ENCODE results near the gene HPS4. TPM values are rescaled to one million over a fixed set of nuclear protein-coding genes. Genes with fewer than 3 reads are reported as not detected.

Gene HPS4
- total RNA-seq, 1 experiment from 2014 or later = 40.7 TPM

GRCh38 chr22:26447584-26448329 is 35.8 kb downstream of the HPS4 start:
- no peak overlapping the region for H3K4me3 Mint-ChIP-seq (ENCODE audit: low read depth, unreplicated experiment)
- no peaks in the 10 kb centered on the region for H3K27me3 Mint-ChIP-seq (ENCODE audit: unreplicated experiment)
- CTCF ChIA-PET = interaction anchor here (0.9 kb wide), 1 partner anchor 83 kb away, joined by 3 read pairs; no protein-coding TSS in a partner anchor
- no peak for TF ChIP-seq CTCF (IDR thresholded peaks at IDR 0.05; ENCODE audit: unreplicated experiment)
- intact Hi-C loops (cut with micrococcal nuclease; ENCODE audit: unreplicated experiment) = no loop called here
- no peaks in the 10 kb centered on the region for H3K9me3 Mint-ChIP-seq (ENCODE audit: low read depth, unreplicated experiment)
- H3K27ac Mint-ChIP-seq (ENCODE audit: unreplicated experiment) = no peak overlapping the region
- no TSS peak for BruUV-seq (replicated peaks)
- H3K36me3 Mint-ChIP-seq (ENCODE audit: insufficient read depth, unreplicated experiment) = peaks cover 9% of the 10 kb centered on the region
- no peak for DNase-seq
- no peaks in the 10 kb centered on the region for H3K4me1 Mint-ChIP-seq (ENCODE audit: low read depth, unreplicated experiment)

GRCh38 chr22:26446808-26447515 is 36.6 kb downstream of the HPS4 start:
- TF ChIP-seq CTCF (IDR thresholded peaks at IDR 0.05; ENCODE audit: unreplicated experiment) = no peak
- Mint-ChIP-seq H3K27ac (ENCODE audit: unreplicated experiment) (no peak overlapping the region), H3K27me3 (ENCODE audit: unreplicated experiment) (no peaks in the 10 kb centered on the region), H3K9me3 (ENCODE audit: low read depth, unreplicated experiment) (no peaks in the 10 kb centered on the region), H3K4me3 (ENCODE audit: low read depth, unreplicated experiment) (no peak overlapping the region), H3K4me1 (ENCODE audit: low read depth, unreplicated experiment) (no peaks in the 10 kb centered on the region), H3K36me3 (ENCODE audit: insufficient read depth, unreplicated experiment) (peaks cover 5% of the 10 kb centered on the region)
- intact Hi-C loops (cut with micrococcal nuclease; ENCODE audit: unreplicated experiment) = no loop called here
- CTCF ChIA-PET = no interaction called here
- BruUV-seq (replicated peaks) = no TSS peak
- DNase-seq = no peak

- H3K4me1 Mint-ChIP-seq (ENCODE audit: low read depth, unreplicated experiment) = no peaks in the 10 kb centered on the region
- intact Hi-C loops (cut with micrococcal nuclease; ENCODE audit: unreplicated experiment) = no loop called here
- no TSS peak for BruUV-seq (replicated peaks)
- CTCF ChIA-PET = no interaction called here
- H3K27me3 Mint-ChIP-seq (ENCODE audit: unreplicated experiment) = no peaks in the 10 kb centered on the region
- no peaks in the 10 kb centered on the region for H3K9me3 Mint-ChIP-seq (ENCODE audit: low read depth, unreplicated experiment)
- H3K36me3 Mint-ChIP-seq (ENCODE audit: insufficient read depth, unreplicated experiment) = peaks cover 5% of the 10 kb centered on the region
- DNase-seq = no peak
- TF ChIP-seq CTCF (IDR thresholded peaks at IDR 0.05; ENCODE audit: unreplicated experiment) = no peak
- H3K4me3 Mint-ChIP-seq (ENCODE audit: low read depth, unreplicated experiment) = no peak overlapping the region
- H3K27ac Mint-ChIP-seq (ENCODE audit: unreplicated experiment) = no peak overlapping the region
These were observed 37.9 kb downstream of the HPS4 start for GRCh38 chr22:26445577-26446275.

- no peaks in the 10 kb centered on the region for H3K9me3 Mint-ChIP-seq (ENCODE audit: low read depth, unreplicated experiment)
- H3K27ac Mint-ChIP-seq (ENCODE audit: unreplicated experiment) = no peak overlapping the region
- no peak for TF ChIP-seq CTCF (IDR thresholded peaks at IDR 0.05; ENCODE audit: unreplicated experiment)
- H3K4me3 Mint-ChIP-seq (ENCODE audit: low read depth, unreplicated experiment) = no peak overlapping the region
- intact Hi-C loops (cut with micrococcal nuclease; ENCODE audit: unreplicated experiment) = no loop called here
- CTCF ChIA-PET = no interaction called here
- no peaks in the 10 kb centered on the region for H3K4me1 Mint-ChIP-seq (ENCODE audit: low read depth, unreplicated experiment)
- H3K36me3 Mint-ChIP-seq (ENCODE audit: insufficient read depth, unreplicated experiment) = no peaks in the 10 kb centered on the region
- BruUV-seq (replicated peaks) = no TSS peak
- H3K27me3 Mint-ChIP-seq (ENCODE audit: unreplicated experiment) = no peaks in the 10 kb centered on the region
- DNase-seq = no peak
These were observed 38.8 kb downstream of the HPS4 start for GRCh38 chr22:26444777-26445176.

Data from Calu3 (cell line).